ENCODE data around the gene ANKK1.

- TF ChIP-seq CTCF (IDR thresholded peaks at IDR 0.05): no peak
- no peak for TF ChIP-seq POLR2AphosphoS5 (IDR thresholded peaks at IDR 0.05)
- no peak for TF ChIP-seq EP300 (IDR thresholded peaks at IDR 0.05)
- TF ChIP-seq POLR2A (IDR thresholded peaks at IDR 0.05; ENCODE audit: low read depth): no peak
These were observed 33.2 kb downstream of the ANKK1 start for GRCh38 chr11:113420808-113421207.

All from esophagus muscularis mucosa (tissue), 4 donors.